HG02763 (cell line): ENCODE data around the gene ZNF584.
"Not testable (repeated sequence)": the region's sequence is repeated elsewhere in the genome, so short reads cannot be mapped to it uniquely, and the experiment has no call there.

ENCODE experiments used
- ATAC-seq: cut with Tn5 transposase; IDR thresholded peaks from one replicate; pipeline ENCODE4 v1.9.1; 2021; ENCODE audit warnings: mild to moderate bottlenecking, moderate library complexity; ENCODE audit not compliant: unreplicated experiment

The ZNF584 gene

DNA sequence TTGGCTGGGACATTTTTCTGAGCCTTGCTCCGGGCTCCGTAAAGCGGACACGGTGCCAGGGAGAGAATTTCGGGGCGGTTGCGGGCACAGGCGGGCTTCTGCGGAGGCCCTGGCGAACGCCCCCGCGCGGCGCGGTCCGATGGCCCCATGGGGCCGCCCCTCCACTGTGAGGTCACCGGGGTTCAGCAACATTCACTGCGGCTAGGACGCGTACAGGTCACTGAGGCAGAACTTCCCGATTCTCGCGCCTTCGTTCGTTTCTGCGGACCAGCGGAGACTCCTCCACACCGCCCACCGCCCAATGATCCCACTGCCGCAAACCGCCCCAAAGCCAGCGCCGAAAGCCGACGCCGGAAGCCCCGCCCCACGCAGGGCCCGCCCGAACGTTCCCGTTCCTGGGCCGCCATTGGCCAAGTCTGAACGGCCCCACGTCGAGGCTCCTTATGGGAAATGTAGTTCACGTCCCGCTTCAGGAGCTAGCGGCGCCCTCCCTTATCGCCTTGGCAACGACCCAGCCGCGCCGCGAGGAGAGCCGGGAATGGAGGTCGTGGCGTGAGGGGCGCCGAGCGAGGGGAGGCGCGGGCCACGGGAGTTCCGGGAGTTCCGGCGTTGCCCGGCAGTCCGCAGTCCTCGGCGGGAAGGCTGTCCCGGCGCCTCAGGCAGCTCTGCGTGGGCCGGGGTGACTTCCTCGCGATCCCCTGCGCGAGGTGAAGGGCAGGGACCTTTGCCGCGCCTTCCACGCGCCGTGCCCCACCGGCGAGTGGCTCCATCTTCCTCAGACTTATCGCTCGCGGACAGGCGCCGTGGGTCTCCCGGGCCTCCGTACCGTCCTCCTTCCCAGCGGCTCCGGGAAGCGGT, at the start of gene ZNF584:
ZNF584 (plus strand) TSS at position 498 of the 858 bp plus-strand sequence. CDS start 499 bp downstream, outside the sequence.
- ATAC-seq: peak; percentile 94

- ATAC-seq: peak; percentile 15
Measured at GRCh38 chr19:58361900-58362271, 46.6 kb upstream of the ZNF584 start.

DNA sequence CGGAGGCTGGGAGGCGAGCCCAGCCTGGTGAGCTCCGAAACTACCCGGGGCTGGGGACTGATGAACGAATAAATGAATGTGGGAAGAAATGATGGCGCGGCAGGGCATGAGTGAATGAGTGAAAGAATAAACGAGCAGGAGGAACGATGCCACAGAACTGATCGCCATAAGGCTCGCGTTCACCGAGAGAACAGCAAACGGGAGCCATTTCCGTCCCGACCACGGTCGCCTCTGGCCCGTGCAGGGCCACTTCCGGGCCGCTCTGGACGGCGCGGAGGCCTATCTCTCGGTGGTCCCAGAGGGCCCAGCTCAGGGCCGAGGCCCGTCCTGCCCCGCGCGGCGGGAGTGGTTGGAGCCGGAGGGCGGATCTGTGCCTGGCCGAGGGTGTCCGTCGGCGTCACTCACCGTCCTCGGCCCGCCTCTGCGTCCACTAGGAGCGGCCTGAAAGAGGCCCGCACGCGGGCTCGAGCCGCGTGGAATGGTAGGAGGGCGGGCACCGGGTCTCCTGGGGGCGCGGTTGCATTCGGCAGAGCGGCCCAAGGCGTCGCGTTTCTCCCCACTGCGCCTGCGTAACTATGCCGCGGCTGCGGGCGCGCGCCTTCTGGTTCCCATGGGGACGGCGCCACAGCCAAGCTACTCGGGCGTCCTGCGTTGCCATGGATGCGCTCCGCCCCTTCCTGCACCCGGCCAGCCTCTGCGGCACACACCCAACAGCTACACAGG, 46.0 kb upstream of the ZNF584 start, which contains the start of gene ZNF497:
ZNF497 (minus strand) TSS at position 480 of the 723 bp plus-strand sequence. CDS start 5,116 bp downstream, outside the sequence.
- ATAC-seq: peak; percentile 81

DNA sequence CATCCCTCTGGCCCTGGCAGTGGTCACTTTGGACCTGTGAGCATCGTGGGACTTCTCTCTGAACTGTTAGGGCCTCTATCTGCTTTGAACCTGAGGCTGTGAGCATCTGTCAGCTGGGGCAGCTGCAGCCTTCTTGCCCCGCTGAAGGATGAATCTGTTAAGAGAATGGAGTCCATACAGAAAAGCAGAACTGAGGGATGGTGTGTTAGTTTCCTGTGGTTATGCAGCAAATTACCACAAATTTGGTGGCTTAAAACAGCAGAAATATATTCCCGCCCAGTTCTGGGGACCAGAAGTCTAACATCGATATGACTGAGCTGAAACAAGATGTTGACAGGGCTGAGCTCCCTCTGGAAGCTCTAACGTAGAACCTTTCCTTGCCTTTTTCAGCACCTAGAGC, 44.3 kb upstream of the ZNF584 start:
- no peak for ATAC-seq

- ATAC-seq: no peak
Measured at GRCh38 chr19:58366585-58367430, 41.6 kb upstream of the ZNF584 start.

DNA sequence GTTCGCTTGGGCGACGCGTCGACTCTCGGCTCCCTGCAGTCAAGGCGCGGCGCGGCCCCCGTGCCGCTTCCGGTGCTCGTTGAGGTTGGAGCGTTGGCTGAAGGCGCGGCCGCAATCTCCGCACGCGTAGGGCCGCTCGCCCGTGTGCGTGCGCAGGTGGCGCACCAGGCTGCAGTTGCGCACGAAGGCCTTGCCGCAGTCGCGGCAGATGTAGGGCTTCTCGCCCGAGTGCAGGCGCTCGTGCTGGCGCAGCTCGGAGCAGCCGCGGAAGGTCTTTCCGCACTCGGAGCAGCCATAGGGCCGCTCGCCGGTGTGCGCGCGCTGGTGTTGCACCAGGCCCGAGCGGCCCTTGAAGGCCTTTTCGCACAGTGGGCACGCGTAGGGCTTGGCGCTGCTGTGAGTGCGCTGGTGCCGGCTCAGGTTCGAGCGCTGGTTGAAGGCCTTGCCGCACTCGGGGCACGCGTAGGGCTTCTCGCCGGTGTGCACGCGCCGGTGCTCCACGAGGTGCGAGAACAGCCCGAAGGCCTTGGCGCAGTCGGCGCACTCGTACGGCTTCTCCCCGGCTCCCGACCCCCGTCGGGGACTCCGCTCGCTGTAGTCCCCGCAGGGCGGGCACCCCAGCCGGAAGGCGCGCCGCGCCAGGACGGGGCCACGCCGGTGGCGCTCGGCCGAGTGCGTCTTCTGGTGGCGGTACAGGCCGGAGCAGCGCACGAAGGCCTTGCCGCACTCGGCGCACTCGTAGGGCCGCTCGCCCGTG, 40.6 kb upstream of the ZNF584 start:
- ATAC-seq: no peak

GRCh38 chr19:58368561-58369360, 39.7 kb upstream of the ZNF584 start:
- ATAC-seq: no peak

- no peak for ATAC-seq
Measured at GRCh38 chr19:58372311-58373133, 35.9 kb upstream of the ZNF584 start.

GRCh38 chr19:58374200-58374599, 34.2 kb upstream of the ZNF584 start:
- ATAC-seq: no peak

DNA sequence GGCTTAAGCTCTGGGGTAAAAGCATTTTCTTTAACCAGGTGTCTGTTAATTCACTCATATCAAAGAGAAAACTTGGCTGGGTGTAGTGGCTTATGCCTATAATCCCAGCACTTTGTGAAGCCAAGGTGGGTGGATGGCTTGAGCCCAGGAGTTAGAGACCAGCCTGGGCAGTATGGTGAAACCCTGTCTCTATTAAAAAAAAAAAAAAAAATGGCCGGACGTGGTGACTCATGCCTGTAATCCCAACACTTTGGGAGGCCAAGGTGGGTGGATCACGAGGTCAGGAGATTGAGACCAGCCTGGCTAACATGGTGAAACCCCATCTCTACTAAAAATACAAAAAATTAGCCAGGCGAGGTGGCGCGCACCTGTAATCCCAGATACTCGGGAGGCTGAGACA, 31.7 kb upstream of the ZNF584 start:
- ATAC-seq: not testable (repeated sequence)

- ATAC-seq: no peak
Measured at GRCh38 chr19:58379246-58379645, 29.2 kb upstream of the ZNF584 start.

- no peak for ATAC-seq
Measured at GRCh38 chr19:58380037-58380661, 28.3 kb upstream of the ZNF584 start.

GRCh38 chr19:58380662-58381459, 27.6 kb upstream of the ZNF584 start, which contains the start of gene ZNF837:
ZNF837 (minus strand) TSS chr19:58381030; CDS start chr19:58369332, 11,698 bp downstream.
- peak; percentile 79 for ATAC-seq

DNA sequence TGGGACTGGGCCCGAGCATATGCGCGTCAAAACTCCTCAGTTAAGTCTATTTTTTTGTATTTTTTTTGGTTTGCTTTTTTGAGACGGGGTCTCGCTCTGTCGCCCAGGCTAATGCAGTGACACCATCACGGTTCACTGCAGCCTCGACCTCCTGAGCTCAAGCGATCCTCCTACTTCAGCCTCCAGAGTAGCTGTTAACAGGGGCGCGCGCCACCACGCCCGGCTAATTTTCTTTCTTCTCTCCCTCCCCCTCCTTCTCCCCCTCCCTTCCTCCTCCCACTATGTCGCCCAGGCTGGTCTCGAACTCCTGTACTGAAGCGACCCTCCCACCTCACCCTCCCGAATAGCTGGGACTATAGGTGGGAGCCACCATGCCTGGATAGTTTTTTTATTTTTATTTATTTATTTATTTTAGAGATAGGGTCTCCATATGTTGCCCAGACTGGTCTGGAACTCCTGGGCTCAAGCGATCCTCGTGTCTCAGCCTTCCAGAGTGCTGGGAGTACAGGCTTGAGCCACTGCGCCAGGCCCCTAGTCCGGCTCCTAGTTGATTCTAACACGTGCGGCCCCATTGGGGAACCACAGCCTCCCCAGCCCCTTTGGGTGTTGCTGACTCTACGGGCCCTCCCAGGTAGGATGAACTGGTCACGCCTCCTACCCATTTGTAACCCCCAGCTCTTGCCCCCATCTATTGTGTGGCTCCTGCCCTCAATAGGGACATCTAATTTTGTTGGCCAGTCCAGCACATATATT, 26.8 kb upstream of the ZNF584 start:
- ATAC-seq: no peak

- no peak for ATAC-seq
Measured at GRCh38 chr19:58382997-58383603, 25.3 kb upstream of the ZNF584 start.

- no peak for ATAC-seq
Measured at GRCh38 chr19:58385313-58385890, 23.0 kb upstream of the ZNF584 start.
